Limb (tissue), 2 donors: ENCODE data around the gene TIAL1.
"Not testable (repeated sequence)": the region's sequence is repeated elsewhere in the genome, so short reads cannot be mapped to it uniquely, and the experiment has no call there.

Experiments used
- DNase-seq, 2 donors: peaks; one replicate each; pipeline ENCODE4 v3.0.0-alpha.2; 2016; ENCODE audit errors: extremely low spot score in 2 of 2

The TIAL1 gene

GRCh38 chr10:119613741-119614140, 17.0 kb upstream of the TIAL1 start:
- no peak for DNase-seq

GRCh38 chr10:119611433-119611832, 14.7 kb upstream of the TIAL1 start:
- no peak for DNase-seq

GRCh38 chr10:119609516-119609915, 12.8 kb upstream of the TIAL1 start:
- DNase-seq: no peak

GRCh38 chr10:119608316-119609155, 11.8 kb upstream of the TIAL1 start:
- DNase-seq: no peak

GRCh38 chr10:119604468-119604867, 7.7 kb upstream of the TIAL1 start:
- no peak for DNase-seq

- no peak for DNase-seq
Observed at GRCh38 chr10:119602241-119603095, 5.7 kb upstream of the TIAL1 start.

GRCh38 chr10:119598397-119598796, 1.6 kb upstream of the TIAL1 start:
- no peak for DNase-seq

GRCh38 chr10:119597405-119598186, 832 bp upstream of the TIAL1 start:
- DNase-seq: no peak

- DNase-seq: no peak
Observed at GRCh38 chr10:119595676-119596515, 868 bp downstream of the TIAL1 start.

- no peak for DNase-seq
Observed at GRCh38 chr10:119595134-119595675, 1.6 kb downstream of the TIAL1 start.

- no peak for DNase-seq
Observed at GRCh38 chr10:119588071-119588470, 8.7 kb downstream of the TIAL1 start.

- no peak for DNase-seq
Observed at GRCh38 chr10:119578355-119578754, 18.4 kb downstream of the TIAL1 start.

GRCh38 chr10:119575991-119576390, 20.8 kb downstream of the TIAL1 start:
- DNase-seq: no peak

- no peak for DNase-seq
Observed at GRCh38 chr10:119575506-119575905, 21.3 kb downstream of the TIAL1 start.

GRCh38 chr10:119567978-119568377, 28.8 kb downstream of the TIAL1 start:
- DNase-seq: no peak

- no peak for DNase-seq
Observed at GRCh38 chr10:119562097-119562496, 34.7 kb downstream of the TIAL1 start.

- DNase-seq: not testable (repeated sequence)
Observed at GRCh38 chr10:119559511-119559910, 37.3 kb downstream of the TIAL1 start.

GRCh38 chr10:119556081-119556480, 40.7 kb downstream of the TIAL1 start:
- DNase-seq: not testable (repeated sequence)

GRCh38 chr10:119555178-119555784, 41.5 kb downstream of the TIAL1 start:
- no peak for DNase-seq

GRCh38 chr10:119550827-119551226, 45.9 kb downstream of the TIAL1 start:
- DNase-seq: no peak
